Endothelial cell (in vitro differentiated cells): ENCODE measurements around the gene RGS3. TPM values are rescaled to one million over a fixed set of nuclear protein-coding genes. Genes with fewer than 3 reads are reported as not detected.
A peak's percentile ranks its signal among the peaks of the same experiment; 100 is the strongest.

Experiments used
- DNase-seq: peaks from one replicate; pipeline ENCODE4 v3.0.0; 2021; ENCODE audit warnings: low spot score
- H3K27ac Mint-ChIP-seq: one replicate; pipeline ENCODE4 v1.8.0; 2021; ENCODE audit warnings: mixed read lengths, inconsistent platforms; ENCODE audit not compliant: unreplicated experiment
- H3K27me3 Mint-ChIP-seq: one replicate; pipeline ENCODE4 v1.8.0; 2021; ENCODE audit warnings: mild to moderate bottlenecking, moderate library complexity, mixed read lengths, inconsistent platforms; ENCODE audit not compliant: unreplicated experiment
- H3K36me3 Mint-ChIP-seq: one replicate; pipeline ENCODE4 v1.8.0; 2021; ENCODE audit warnings: mild to moderate bottlenecking, low read depth, mixed read lengths, inconsistent platforms; ENCODE audit not compliant: unreplicated experiment
- H3K4me1 Mint-ChIP-seq: one replicate; pipeline ENCODE4 v1.8.0; 2021; ENCODE audit warnings: mild to moderate bottlenecking, mixed read lengths, inconsistent platforms; ENCODE audit not compliant: unreplicated experiment
- H3K4me3 Mint-ChIP-seq: one replicate; pipeline ENCODE4 v1.8.0; 2021; ENCODE audit warnings: mild to moderate bottlenecking, mixed read lengths, inconsistent platforms; ENCODE audit not compliant: unreplicated experiment
- H3K9me3 Mint-ChIP-seq: one replicate; pipeline ENCODE4 v1.8.0; 2021; ENCODE audit warnings: mixed read lengths, inconsistent platforms; ENCODE audit not compliant: unreplicated experiment
- CTCF ChIP-seq: fragments of 200-600 bp; sonication (generic); IDR thresholded peaks from one replicate; pipeline ENCODE4 v1.5.0; 2021; ENCODE audit warnings: antibody characterized with exemption; ENCODE audit not compliant: unreplicated experiment
- total RNA-seq: library from RNA; stranded (reverse); fragmentation: NEBNext Ultra II Directional; extraction: Animal tissue kit (Norgen Biotek cat#: 25700); gene quantifications from one replicate; pipeline ENCODE4 v1.2.1, GENCODE V29; 2021; ENCODE audit not compliant: unreplicated experiment

Gene RGS3
- total RNA-seq, 1 donor from 2014 or later = 474 TPM

GRCh38 chr9:113522419-113522818 lies 58.9 kb downstream of the RGS3 start:
- H3K4me1 Mint-ChIP-seq = peaks cover 91% of the 10 kb centered on the region
- H3K27ac Mint-ChIP-seq = peak overlapping the region; percentile 57
- peaks cover 37% of the 10 kb centered on the region for H3K27me3 Mint-ChIP-seq
- H3K36me3 Mint-ChIP-seq = peaks cover 66% of the 10 kb centered on the region
- DNase-seq = no peak
- H3K9me3 Mint-ChIP-seq = no peaks in the 10 kb centered on the region
- TF ChIP-seq CTCF = no peak
- H3K4me3 Mint-ChIP-seq = peak overlapping the region; percentile 79

GRCh38 chr9:113522858-113523257 lies 59.3 kb downstream of the RGS3 start:
- no peaks in the 10 kb centered on the region for H3K9me3 Mint-ChIP-seq
- TF ChIP-seq CTCF = no peak
- peak overlapping the region; percentile 36 for H3K27ac Mint-ChIP-seq
- H3K36me3 Mint-ChIP-seq = peaks cover 66% of the 10 kb centered on the region
- no peak for DNase-seq
- peak overlapping the region; percentile 79 for H3K4me3 Mint-ChIP-seq
- peaks cover 92% of the 10 kb centered on the region for H3K4me1 Mint-ChIP-seq
- peaks cover 36% of the 10 kb centered on the region for H3K27me3 Mint-ChIP-seq

- TF ChIP-seq CTCF = no peak
- peaks cover 37% of the 10 kb centered on the region for H3K27me3 Mint-ChIP-seq
- peak overlapping the region; percentile 79 for H3K4me3 Mint-ChIP-seq
- no peaks in the 10 kb centered on the region for H3K9me3 Mint-ChIP-seq
- peaks cover 86% of the 10 kb centered on the region for H3K4me1 Mint-ChIP-seq
- H3K27ac Mint-ChIP-seq = peak overlapping the region; percentile 86
- no peak for DNase-seq
- peaks cover 66% of the 10 kb centered on the region for H3K36me3 Mint-ChIP-seq
These were observed 60.1 kb downstream of the RGS3 start for GRCh38 chr9:113523421-113524141.

GRCh38 chr9:113524468-113524867 lies 60.9 kb downstream of the RGS3 start:
- Mint-ChIP-seq H3K4me3 (peak overlapping the region; percentile 73), H3K27me3 (peaks cover 37% of the 10 kb centered on the region), H3K4me1 (peaks cover 84% of the 10 kb centered on the region), H3K27ac (peak overlapping the region; percentile 86), H3K36me3 (peaks cover 69% of the 10 kb centered on the region), H3K9me3 (no peaks in the 10 kb centered on the region)
- TF ChIP-seq CTCF = no peak
- no peak for DNase-seq

- Mint-ChIP-seq H3K9me3 (no peaks in the 10 kb centered on the region), H3K27me3 (peaks cover 43% of the 10 kb centered on the region), H3K4me1 (peaks cover 82% of the 10 kb centered on the region), H3K4me3 (peak overlapping the region; percentile 79), H3K36me3 (peaks cover 70% of the 10 kb centered on the region), H3K27ac (no peak overlapping the region)
- no peak for DNase-seq
- no peak for TF ChIP-seq CTCF
These were observed 61.7 kb downstream of the RGS3 start for GRCh38 chr9:113525205-113525604.
